KMS-11 (cell line): ENCODE data around the gene TBC1D2.
"Not testable (repeated sequence)": the region's sequence is repeated elsewhere in the genome, so short reads cannot be mapped to it uniquely, and the experiment has no call there.

ENCODE experiments used
- H2AFZ ChIP-seq: fragments of 200-600 bp; sonication (generic); 2 replicates; pipeline ENCODE4 v1.6.1; 2016; ENCODE audit warnings: antibody characterized with exemption, mixed run types, low read depth
- H3K27ac ChIP-seq: fragments of 200-600 bp; sonication (generic); 2 replicates; pipeline ENCODE4 v1.6.1; 2016; ENCODE audit warnings: mild to moderate bottlenecking, mixed run types
- H3K27me3 ChIP-seq: fragments of 200-600 bp; sonication (generic); 2 replicates; pipeline ENCODE4 v1.6.1; 2017; ENCODE audit warnings: mild to moderate bottlenecking, low read depth, mixed run types, moderate library complexity; ENCODE audit not compliant: insufficient read depth
- H3K36me3 ChIP-seq: fragments of 200-600 bp; sonication (generic); 2 replicates; pipeline ENCODE4 v1.6.1; 2017; ENCODE audit warnings: mild to moderate bottlenecking, mixed run types; ENCODE audit not compliant: insufficient read depth
- H3K4me1 ChIP-seq: fragments of 200-600 bp; sonication (generic); 2 replicates; pipeline ENCODE4 v1.6.1; 2016; ENCODE audit warnings: mild to moderate bottlenecking, low read depth, mixed run types; ENCODE audit not compliant: poor library complexity, severe bottlenecking
- H3K4me2 ChIP-seq: fragments of 200-600 bp; sonication (generic); 2 replicates; pipeline ENCODE4 v1.7.0; 2016; ENCODE audit warnings: mild to moderate bottlenecking, mixed run types
- H3K4me3 ChIP-seq: fragments of 200-600 bp; sonication (generic); IDR thresholded peaks from 2 replicates; pipeline ENCODE4 v1.6.1; 2017; ENCODE audit warnings: low read depth, low read length, mixed read lengths; ENCODE audit not compliant: insufficient read depth
- H3K79me2 ChIP-seq: fragments of 200-600 bp; sonication (generic); 2 replicates; pipeline ENCODE4 v1.6.1; 2016; ENCODE audit warnings: low read depth, mixed run types; ENCODE audit not compliant: insufficient read depth
- H3K9ac ChIP-seq: fragments of 200-600 bp; sonication (generic); 2 replicates; pipeline ENCODE4 v1.6.1; 2016; ENCODE audit warnings: mild to moderate bottlenecking, mixed run types
- H4K20me1 ChIP-seq: fragments of 200-600 bp; sonication (generic); 2 replicates; pipeline ENCODE4 v1.6.1; 2016; ENCODE audit warnings: mild to moderate bottlenecking, mixed run types; ENCODE audit not compliant: insufficient read depth
- TF ChIP-seq, protein P1 (sequence below): fragments of 200-600 bp; sonication (generic); conservative IDR thresholded peaks from 2 replicates; pipeline ENCODE4 v1.6.1; 2017; ENCODE audit warnings: low read depth, mild to moderate bottlenecking, antibody characterized with exemption, low read length, moderate library complexity, mixed read lengths

Gene TBC1D2

GRCh38 chr9:98175028-98175569 lies 80.3 kb downstream of the TBC1D2 start:
- TF ChIP-seq, protein P1, sequence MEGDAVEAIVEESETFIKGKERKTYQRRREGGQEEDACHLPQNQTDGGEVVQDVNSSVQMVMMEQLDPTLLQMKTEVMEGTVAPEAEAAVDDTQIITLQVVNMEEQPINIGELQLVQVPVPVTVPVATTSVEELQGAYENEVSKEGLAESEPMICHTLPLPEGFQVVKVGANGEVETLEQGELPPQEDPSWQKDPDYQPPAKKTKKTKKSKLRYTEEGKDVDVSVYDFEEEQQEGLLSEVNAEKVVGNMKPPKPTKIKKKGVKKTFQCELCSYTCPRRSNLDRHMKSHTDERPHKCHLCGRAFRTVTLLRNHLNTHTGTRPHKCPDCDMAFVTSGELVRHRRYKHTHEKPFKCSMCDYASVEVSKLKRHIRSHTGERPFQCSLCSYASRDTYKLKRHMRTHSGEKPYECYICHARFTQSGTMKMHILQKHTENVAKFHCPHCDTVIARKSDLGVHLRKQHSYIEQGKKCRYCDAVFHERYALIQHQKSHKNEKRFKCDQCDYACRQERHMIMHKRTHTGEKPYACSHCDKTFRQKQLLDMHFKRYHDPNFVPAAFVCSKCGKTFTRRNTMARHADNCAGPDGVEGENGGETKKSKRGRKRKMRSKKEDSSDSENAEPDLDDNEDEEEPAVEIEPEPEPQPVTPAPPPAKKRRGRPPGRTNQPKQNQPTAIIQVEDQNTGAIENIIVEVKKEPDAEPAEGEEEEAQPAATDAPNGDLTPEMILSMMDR, result no peak
- H4K20me1 ChIP-seq, result no peaks in the 10 kb centered on the region
- H3K27ac ChIP-seq, result no peak overlapping the region
- no peaks in the 10 kb centered on the region for H3K27me3 ChIP-seq
- H3K4me1 ChIP-seq, result no peaks in the 10 kb centered on the region
- H3K9ac ChIP-seq, result no peak overlapping the region
- H3K36me3 ChIP-seq, result no peaks in the 10 kb centered on the region
- no peak overlapping the region for H3K4me2 ChIP-seq
- H3K4me3 ChIP-seq, result no peak overlapping the region
- no peak overlapping the region for H2AFZ ChIP-seq
- no peaks in the 10 kb centered on the region for H3K79me2 ChIP-seq

DNA sequence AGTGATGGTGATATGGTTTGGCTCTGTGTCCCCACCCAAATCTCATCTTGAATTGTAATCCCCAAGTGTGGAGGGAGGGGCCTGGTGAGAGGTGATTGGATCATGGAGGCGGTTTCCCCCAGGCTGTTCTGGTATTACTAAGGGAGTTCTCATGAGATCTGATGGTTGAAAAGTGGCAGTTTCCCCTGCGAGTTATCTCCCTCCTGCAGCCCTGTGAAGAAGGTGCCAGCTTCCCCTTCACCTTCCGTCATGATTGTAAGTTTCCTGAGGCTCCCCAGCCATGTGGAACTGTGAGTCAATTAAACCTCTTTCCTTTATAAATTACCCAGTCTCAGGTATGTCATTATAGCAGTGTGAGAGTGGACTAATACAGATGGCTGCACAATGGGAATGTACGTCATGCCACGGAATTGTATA lies 80.9 kb downstream of the TBC1D2 start:
- not testable (repeated sequence) for H3K4me2 ChIP-seq, H3K9ac ChIP-seq, H4K20me1 ChIP-seq, H3K79me2 ChIP-seq, H3K27me3 ChIP-seq, H3K4me1 ChIP-seq, H3K4me3 ChIP-seq, H3K27ac ChIP-seq, H3K36me3 ChIP-seq, H2AFZ ChIP-seq

- no peak overlapping the region for H3K4me3 ChIP-seq
- H3K4me1 ChIP-seq, result no peaks in the 10 kb centered on the region
- H3K9ac ChIP-seq, result no peak overlapping the region
- TF ChIP-seq, protein P1, result no peak
- no peaks in the 10 kb centered on the region for H3K36me3 ChIP-seq
- H3K79me2 ChIP-seq, result no peaks in the 10 kb centered on the region
- no peaks in the 10 kb centered on the region for H3K27me3 ChIP-seq
- no peaks in the 10 kb centered on the region for H4K20me1 ChIP-seq
- H3K27ac ChIP-seq, result no peak overlapping the region
- no peak overlapping the region for H2AFZ ChIP-seq
- no peak overlapping the region for H3K4me2 ChIP-seq
Observed at GRCh38 chr9:98173181-98173580, 82.3 kb downstream of the TBC1D2 start.

- H3K4me2 ChIP-seq, result no peak overlapping the region
- no peaks in the 10 kb centered on the region for H4K20me1 ChIP-seq
- no peaks in the 10 kb centered on the region for H3K4me1 ChIP-seq
- no peak overlapping the region for H3K27ac ChIP-seq
- no peak overlapping the region for H3K9ac ChIP-seq
- TF ChIP-seq, protein P1, result no peak
- H3K4me3 ChIP-seq, result no peak overlapping the region
- no peaks in the 10 kb centered on the region for H3K27me3 ChIP-seq
- no peak overlapping the region for H2AFZ ChIP-seq
- H3K36me3 ChIP-seq, result no peaks in the 10 kb centered on the region
- no peaks in the 10 kb centered on the region for H3K79me2 ChIP-seq
Observed at GRCh38 chr9:98172604-98173003, 82.8 kb downstream of the TBC1D2 start.

DNA sequence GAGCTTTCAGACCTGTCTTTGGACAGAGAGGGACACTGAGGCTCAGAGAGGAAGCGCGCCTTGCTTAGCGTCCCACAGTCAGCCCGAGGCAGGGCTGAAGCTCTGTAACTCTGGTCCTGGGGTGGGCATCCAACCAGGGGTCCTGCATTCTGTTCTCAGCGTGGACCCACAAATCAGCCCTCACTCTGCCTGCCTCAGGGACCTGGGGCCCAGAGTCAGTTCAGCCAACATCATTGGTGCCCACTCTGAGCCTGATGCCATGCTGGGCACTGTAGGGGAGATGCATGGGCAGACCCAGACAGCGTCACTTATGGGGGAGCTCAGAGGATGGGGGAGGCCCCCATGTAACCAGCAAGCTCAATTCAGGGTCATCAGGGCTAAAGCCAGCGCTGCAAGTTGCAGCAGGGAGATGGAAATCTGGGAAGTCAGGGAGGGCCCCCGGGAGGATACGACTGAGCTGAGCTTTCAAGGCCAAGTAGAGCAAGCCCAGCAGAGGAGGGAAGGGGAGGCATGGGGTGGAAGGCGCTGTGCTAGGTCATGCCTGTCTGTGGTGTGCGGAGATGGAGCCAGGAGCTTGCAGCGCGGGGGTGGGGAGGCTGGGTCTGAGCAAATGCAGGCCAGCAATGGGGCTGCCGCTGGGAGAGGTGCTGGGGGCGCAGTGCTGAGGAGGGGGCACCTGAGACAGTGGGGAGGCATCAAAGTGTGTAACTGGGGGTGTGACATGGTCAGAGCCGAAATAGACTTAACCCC lies 84.1 kb downstream of the TBC1D2 start:
- Histone ChIP-seq H3K27me3 (no peaks in the 10 kb centered on the region), H3K36me3 (no peaks in the 10 kb centered on the region), H3K79me2 (no peaks in the 10 kb centered on the region), H2AFZ (no peak overlapping the region), H3K4me3 (no peak overlapping the region), H4K20me1 (no peaks in the 10 kb centered on the region), H3K4me2 (no peak overlapping the region), H3K27ac (no peak overlapping the region), H3K4me1 (no peaks in the 10 kb centered on the region), H3K9ac (no peak overlapping the region)
- TF ChIP-seq, protein P1, result no peak
